Osteoblast (primary cell): ENCODE results near the gene GOSR2. TPM values are rescaled to one million over a fixed set of nuclear protein-coding genes. Genes with fewer than 3 reads are reported as not detected.

Experiments
- DNase-seq: peaks from one replicate; pipeline ENCODE4 v3.0.0; 2011; ENCODE audit warnings: low spot score, mixed read lengths; ENCODE audit not compliant: insufficient read length; ENCODE audit errors: missing footprints
- H2AFZ ChIP-seq: 2 replicates; pipeline ENCODE4 v1.6.0; 2011; ENCODE audit warnings: mild to moderate bottlenecking, low read length
- H3K27ac ChIP-seq: 2 replicates; pipeline ENCODE4 v1.5.1; 2011; ENCODE audit warnings: mild to moderate bottlenecking, low read depth, low read length, moderate library complexity
- H3K27me3 ChIP-seq: 2 replicates; pipeline ENCODE4 v1.6.0; 2012; ENCODE audit warnings: mild to moderate bottlenecking, control low read depth, inconsistent platforms, low read length, moderate library complexity; ENCODE audit not compliant: insufficient read depth
- H3K36me3 ChIP-seq: 2 replicates; pipeline ENCODE4 v1.5.1; 2011; ENCODE audit warnings: mild to moderate bottlenecking, low read length, control low read depth, moderate library complexity; ENCODE audit not compliant: insufficient read depth
- H3K4me1 ChIP-seq: 2 replicates; pipeline ENCODE4 v1.5.1; 2011; ENCODE audit warnings: mild to moderate bottlenecking, low read length, control low read depth, moderate library complexity; ENCODE audit not compliant: insufficient read depth
- H3K4me2 ChIP-seq: 2 replicates; pipeline ENCODE4 v1.6.0; 2011; ENCODE audit warnings: mild to moderate bottlenecking, low read length; ENCODE audit not compliant: insufficient read depth
- H3K4me3 ChIP-seq: fragments of 200-600 bp; sonication (generic); 3 replicates; pipeline ENCODE4 v1.5.1; 2012; ENCODE audit warnings: mild to moderate bottlenecking, low read length, inconsistent platforms; ENCODE audit not compliant: insufficient read depth
- H3K79me2 ChIP-seq: 2 replicates; pipeline ENCODE4 v1.6.0; 2012; ENCODE audit warnings: mild to moderate bottlenecking, low read length, control low read depth, inconsistent platforms; ENCODE audit not compliant: insufficient read depth
- H3K9me3 ChIP-seq: 2 replicates; pipeline ENCODE4 v1.5.1; 2011; ENCODE audit warnings: low read depth, low read length, control low read depth
- H4K20me1 ChIP-seq: 2 replicates; pipeline ENCODE4 v1.6.0; 2012; ENCODE audit warnings: mild to moderate bottlenecking, low read length, control low read depth; ENCODE audit not compliant: insufficient read depth
- total RNA-seq: library from RNA; depleted of rRNA; stranded (reverse); fragments of >200 nt; gene quantifications from 2 replicates; pipeline ENCODE4 v1.2.3, GENCODE V29; 2012
- TF ChIP-seq, protein P1 (sequence below): IDR thresholded peaks from 2 replicates; pipeline ENCODE4 v1.5.1; 2011; ENCODE audit warnings: mild to moderate bottlenecking, low read depth, low read length, moderate library complexity; ENCODE audit errors: extremely low read depth

The GOSR2 gene
- total RNA-seq, 1 donor, result 44.9 TPM

DNA sequence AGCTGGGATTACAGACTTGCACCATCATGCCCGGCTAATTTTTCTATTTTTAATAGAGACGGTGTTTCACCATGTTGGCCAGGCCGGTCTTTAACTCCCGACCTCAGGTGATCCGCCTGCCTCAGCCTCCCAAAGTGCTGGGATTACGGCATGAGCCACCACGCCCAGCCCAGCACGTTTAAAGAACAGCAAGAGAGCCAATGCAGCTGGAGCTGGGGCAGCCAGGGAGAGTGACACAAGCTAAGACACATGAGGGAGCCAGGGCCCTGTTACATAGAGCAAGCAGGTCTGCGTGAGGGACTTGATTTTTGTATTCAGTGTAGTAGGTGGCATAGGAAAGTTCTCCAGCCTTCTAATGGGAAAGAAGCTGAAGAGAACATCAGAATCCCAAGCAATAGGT lies 21.7 kb upstream of the GOSR2 start:
- H3K4me3 ChIP-seq, result no peak overlapping the region
- no peaks in the 10 kb centered on the region for H3K4me1 ChIP-seq
- TF ChIP-seq, protein P1, sequence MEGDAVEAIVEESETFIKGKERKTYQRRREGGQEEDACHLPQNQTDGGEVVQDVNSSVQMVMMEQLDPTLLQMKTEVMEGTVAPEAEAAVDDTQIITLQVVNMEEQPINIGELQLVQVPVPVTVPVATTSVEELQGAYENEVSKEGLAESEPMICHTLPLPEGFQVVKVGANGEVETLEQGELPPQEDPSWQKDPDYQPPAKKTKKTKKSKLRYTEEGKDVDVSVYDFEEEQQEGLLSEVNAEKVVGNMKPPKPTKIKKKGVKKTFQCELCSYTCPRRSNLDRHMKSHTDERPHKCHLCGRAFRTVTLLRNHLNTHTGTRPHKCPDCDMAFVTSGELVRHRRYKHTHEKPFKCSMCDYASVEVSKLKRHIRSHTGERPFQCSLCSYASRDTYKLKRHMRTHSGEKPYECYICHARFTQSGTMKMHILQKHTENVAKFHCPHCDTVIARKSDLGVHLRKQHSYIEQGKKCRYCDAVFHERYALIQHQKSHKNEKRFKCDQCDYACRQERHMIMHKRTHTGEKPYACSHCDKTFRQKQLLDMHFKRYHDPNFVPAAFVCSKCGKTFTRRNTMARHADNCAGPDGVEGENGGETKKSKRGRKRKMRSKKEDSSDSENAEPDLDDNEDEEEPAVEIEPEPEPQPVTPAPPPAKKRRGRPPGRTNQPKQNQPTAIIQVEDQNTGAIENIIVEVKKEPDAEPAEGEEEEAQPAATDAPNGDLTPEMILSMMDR, result no peak
- H3K36me3 ChIP-seq, result no peaks in the 10 kb centered on the region
- DNase-seq, result no peak
- H2AFZ ChIP-seq, result no peak overlapping the region
- no peak overlapping the region for H3K4me2 ChIP-seq
- H3K79me2 ChIP-seq, result no peaks in the 10 kb centered on the region
- H4K20me1 ChIP-seq, result no peaks in the 10 kb centered on the region
- peaks cover 3% of the 10 kb centered on the region for H3K9me3 ChIP-seq
- no peak overlapping the region for H3K27ac ChIP-seq
- H3K27me3 ChIP-seq, result peaks cover 8% of the 10 kb centered on the region

DNA sequence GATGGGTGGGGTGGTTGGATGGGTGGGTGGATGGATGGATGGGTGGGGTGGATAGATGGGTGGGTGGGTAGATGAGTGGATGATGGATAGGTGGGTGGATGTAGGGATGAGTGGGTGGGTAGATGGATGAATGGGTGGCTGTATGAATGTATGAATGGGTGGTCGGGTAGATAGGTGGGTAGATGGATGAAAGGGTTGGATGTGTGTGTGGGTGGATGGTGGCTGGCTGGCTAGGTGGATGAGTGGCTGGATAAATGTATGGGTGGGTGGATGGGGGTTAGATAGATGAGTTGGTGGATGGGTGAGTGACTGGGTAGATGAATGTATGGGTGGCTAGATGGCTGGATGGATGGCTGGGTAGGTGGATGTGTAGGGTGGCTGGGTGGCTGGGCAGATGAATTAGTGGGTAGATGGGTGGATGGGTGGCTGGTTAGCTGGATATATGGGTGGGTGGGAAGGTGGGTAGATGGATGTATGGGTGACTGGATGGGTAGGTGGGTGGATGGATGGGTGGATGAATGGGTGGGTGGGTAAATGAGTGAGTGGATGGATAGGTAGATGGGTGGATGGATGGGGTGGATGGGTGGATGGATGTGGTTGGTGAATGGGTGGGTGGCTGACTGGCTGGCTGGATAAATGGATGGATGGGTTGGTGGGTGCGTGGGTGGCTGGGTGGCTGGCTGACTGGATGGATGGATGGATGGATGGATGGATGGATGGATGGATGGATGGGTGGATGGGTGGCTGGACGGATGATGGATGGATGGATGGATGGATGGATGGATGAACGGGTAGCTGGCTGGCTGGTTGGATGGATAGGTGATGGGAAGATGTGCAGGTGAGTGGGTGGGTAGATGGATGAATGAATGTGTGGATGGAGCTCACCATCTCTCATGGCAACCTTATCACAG lies 18.9 kb upstream of the GOSR2 start:
- DNase-seq, result no peak
- H3K4me3 ChIP-seq, result no peak overlapping the region
- no peaks in the 10 kb centered on the region for H4K20me1 ChIP-seq
- TF ChIP-seq, protein P1, result no peak
- H3K36me3 ChIP-seq, result no peaks in the 10 kb centered on the region
- no peak overlapping the region for H3K4me2 ChIP-seq
- H3K4me1 ChIP-seq, result no peaks in the 10 kb centered on the region
- peaks cover 9% of the 10 kb centered on the region for H3K27me3 ChIP-seq
- no peak overlapping the region for H2AFZ ChIP-seq
- no peaks in the 10 kb centered on the region for H3K79me2 ChIP-seq
- no peak overlapping the region for H3K27ac ChIP-seq
- H3K9me3 ChIP-seq, result no peaks in the 10 kb centered on the region

DNA sequence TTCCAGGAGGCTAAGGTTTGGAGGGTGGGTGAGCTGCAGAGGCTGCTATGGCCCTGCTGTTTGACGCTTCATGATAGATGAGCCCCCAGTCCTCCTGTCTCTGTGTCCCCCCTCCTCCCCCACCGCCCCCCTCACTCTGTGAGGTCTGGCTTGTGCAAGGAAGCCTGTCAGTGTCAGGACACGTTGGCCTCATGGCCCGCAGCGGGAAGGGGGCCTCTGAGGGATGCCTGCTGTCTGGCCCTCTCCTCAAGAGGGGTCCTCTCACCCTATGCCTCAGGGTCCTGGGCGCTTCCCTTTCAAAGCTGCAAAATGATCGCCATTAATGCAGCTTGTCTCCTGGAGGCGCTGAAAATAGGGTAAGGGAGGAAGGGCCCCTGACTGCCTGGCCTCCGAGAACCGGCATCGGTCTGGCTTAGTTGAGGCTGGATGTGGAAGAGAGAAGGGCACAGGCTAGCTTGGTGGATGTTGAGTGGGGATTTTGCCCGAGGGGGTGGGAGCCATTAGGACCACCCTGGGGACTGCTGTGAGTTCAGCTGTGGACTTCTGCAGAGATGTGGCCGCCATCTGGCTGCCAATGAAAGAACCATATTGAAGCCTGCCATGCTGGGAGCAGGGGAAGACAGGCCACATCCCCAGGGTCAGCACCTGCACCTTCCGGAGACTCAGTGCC lies 14.8 kb upstream of the GOSR2 start:
- H3K27me3 ChIP-seq, result peaks cover 36% of the 10 kb centered on the region
- H3K9me3 ChIP-seq, result no peaks in the 10 kb centered on the region
- no peak overlapping the region for H3K27ac ChIP-seq
- TF ChIP-seq, protein P1, result no peak
- no peaks in the 10 kb centered on the region for H3K79me2 ChIP-seq
- no peak overlapping the region for H3K4me2 ChIP-seq
- H3K36me3 ChIP-seq, result no peaks in the 10 kb centered on the region
- H3K4me1 ChIP-seq, result no peaks in the 10 kb centered on the region
- H2AFZ ChIP-seq, result no peak overlapping the region
- no peak for DNase-seq
- no peaks in the 10 kb centered on the region for H4K20me1 ChIP-seq
- no peak overlapping the region for H3K4me3 ChIP-seq
